HG03175 (cell line): ENCODE data around the gene PEAK1.
"Not testable (repeated sequence)": the region's sequence is repeated elsewhere in the genome, so short reads cannot be mapped to it uniquely, and the experiment has no call there.

ENCODE experiments used
- ATAC-seq: cut with Tn5 transposase; IDR thresholded peaks from one replicate; pipeline ENCODE4 v1.9.1; 2021; ENCODE audit warnings: mild to moderate bottlenecking, moderate library complexity; ENCODE audit not compliant: unreplicated experiment

The PEAK1 gene

GRCh38 chr15:77312523-77312922, 107.4 kb downstream of the PEAK1 start:
- no peak for ATAC-seq

- ATAC-seq = no peak
Measured at GRCh38 chr15:77311618-77312398, 108.1 kb downstream of the PEAK1 start.

GRCh38 chr15:77311020-77311419, 108.9 kb downstream of the PEAK1 start:
- no peak for ATAC-seq

GRCh38 chr15:77309392-77309791, 110.5 kb downstream of the PEAK1 start:
- ATAC-seq = no peak

GRCh38 chr15:77305953-77306352, 114.0 kb downstream of the PEAK1 start:
- no peak for ATAC-seq

GRCh38 chr15:77296773-77297337, 123.0 kb downstream of the PEAK1 start:
- no peak for ATAC-seq

- no peak for ATAC-seq
Measured at GRCh38 chr15:77295446-77295845, 124.5 kb downstream of the PEAK1 start.

- no peak for ATAC-seq
Measured at GRCh38 chr15:77292969-77293558, 126.8 kb downstream of the PEAK1 start.

- no peak for ATAC-seq
Measured at GRCh38 chr15:77291107-77291506, 128.8 kb downstream of the PEAK1 start.

- ATAC-seq = no peak
Measured at GRCh38 chr15:77287385-77287784, 132.5 kb downstream of the PEAK1 start.

GRCh38 chr15:77285057-77285997, 134.6 kb downstream of the PEAK1 start:
- no peak for ATAC-seq

GRCh38 chr15:77282333-77282732, 137.6 kb downstream of the PEAK1 start:
- ATAC-seq = no peak

GRCh38 chr15:77276943-77277342, 143.0 kb downstream of the PEAK1 start:
- ATAC-seq = no peak

- ATAC-seq = no peak
Measured at GRCh38 chr15:77276096-77276495, 143.8 kb downstream of the PEAK1 start.

GRCh38 chr15:77273136-77273535, 146.8 kb downstream of the PEAK1 start:
- not testable (repeated sequence) for ATAC-seq

- no peak for ATAC-seq
Measured at GRCh38 chr15:77266708-77267386, 153.1 kb downstream of the PEAK1 start.

- ATAC-seq = no peak
Measured at GRCh38 chr15:77255385-77255784, 164.5 kb downstream of the PEAK1 start.

GRCh38 chr15:77251662-77252061, 168.2 kb downstream of the PEAK1 start:
- no peak for ATAC-seq

GRCh38 chr15:77247116-77247515, 172.8 kb downstream of the PEAK1 start:
- ATAC-seq = no peak

GRCh38 chr15:77243716-77244401, 176.0 kb downstream of the PEAK1 start:
- no peak for ATAC-seq
